Activated CD8-positive, alpha-beta T cell treated with anti-CD3 and anti-CD28 coated beads for 36 hours (primary cell): ENCODE results near the gene SRRM3. TPM values are rescaled to one million over a fixed set of nuclear protein-coding genes. Genes with fewer than 3 reads are reported as not detected.

Source experiments
- ATAC-seq: fragments of 200-7000 bp; cut with Tn5 transposase; one replicate; pipeline ENCODE4 v1.10.0; 2021; ENCODE audit warnings: mild to moderate bottlenecking, moderate library complexity
- CTCF ChIA-PET: fragments of 350-600 bp; sonication (Branson Sonifier 250); formaldehyde crosslinking; loops from one replicate; lab custom pipeline; 2021; ENCODE audit warnings: antibody characterized with exemption; lab: Charles Lee
- POLR2A ChIA-PET: fragments of 350-600 bp; sonication (Branson Sonifier 250); formaldehyde crosslinking; loops from one replicate; lab custom pipeline; 2021; ENCODE audit warnings: antibody characterized with exemption; lab: Charles Lee
- DNase-seq: peaks from one replicate; pipeline ENCODE4 v3.0.0-alpha.2; 2020
- H3K27ac Mint-ChIP-seq: one replicate; pipeline ENCODE4 v1.8.0; 2021; ENCODE audit warnings: mild to moderate bottlenecking, mixed read lengths
- H3K27me3 Mint-ChIP-seq: one replicate; pipeline ENCODE4 v1.8.0; 2021; ENCODE audit warnings: mixed read lengths
- H3K36me3 Mint-ChIP-seq: one replicate; pipeline ENCODE4 v1.8.0; 2021; ENCODE audit warnings: low read depth, mixed read lengths
- H3K4me1 Mint-ChIP-seq: one replicate; pipeline ENCODE4 v1.8.0; 2021; ENCODE audit warnings: low read depth, mixed read lengths
- H3K4me3 Mint-ChIP-seq: one replicate; pipeline ENCODE4 v1.8.0; 2021; ENCODE audit warnings: mild to moderate bottlenecking, moderate library complexity, mixed read lengths
- H3K9me3 Mint-ChIP-seq: one replicate; pipeline ENCODE4 v1.8.0; 2021; ENCODE audit warnings: mixed read lengths
- intact Hi-C: fragments of 100-400 bp; cut with micrococcal nuclease; formaldehyde crosslinking; loops from one replicate; pipeline ENCODE4 v1.10.0; 2022
- total RNA-seq, 2 experiments: library from RNA; stranded (reverse); gene quantifications; one replicate each; pipeline ENCODE4 v1.2.3, GENCODE V29; 2021
- TF ChIP-seq, protein P1 (sequence below): fragments of 200-600 bp; IDR thresholded peaks from one replicate; pipeline ENCODE4 v1.8.0; 2022; ENCODE audit warnings: antibody characterized with exemption, mild to moderate bottlenecking

SRRM3 gene
- total RNA-seq, 2 experiments from 2014 or later: not detected

DNA sequence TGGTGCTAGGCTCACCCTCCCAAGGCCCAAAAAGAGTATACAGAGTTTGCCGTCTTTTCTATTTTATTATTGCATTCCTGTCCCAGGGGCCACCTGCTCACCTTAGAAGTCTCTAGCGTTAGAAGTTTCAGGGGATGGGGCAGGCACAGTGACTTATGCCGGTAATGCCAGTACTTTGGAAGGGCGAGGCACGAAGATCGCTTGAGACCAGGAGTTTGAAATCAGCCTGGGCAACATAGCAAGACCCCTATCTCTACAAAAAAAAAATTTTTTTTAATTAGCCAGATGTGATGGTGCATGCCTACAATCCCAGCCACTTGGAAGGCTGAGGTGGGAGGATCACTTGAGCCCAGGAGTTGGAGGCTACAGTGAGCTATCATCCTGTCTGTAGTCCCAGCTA lies 70.4 kb downstream of the SRRM3 start:
- ATAC-seq: no peak
- ChIA-PET CTCF (interaction anchor here (1.0 to 1.7 kb wide), 4 partner anchors 9 to 93 kb away, joined by 3 to 4 read pairs (median 4); no protein-coding TSS in a partner anchor), POLR2A (no interaction called here)
- Mint-ChIP-seq H3K27me3 (peaks cover 23% of the 10 kb centered on the region), H3K27ac (no peak overlapping the region), H3K4me3 (no peak overlapping the region), H3K4me1 (peaks cover 18% of the 10 kb centered on the region), H3K9me3 (no peaks in the 10 kb centered on the region), H3K36me3 (no peaks in the 10 kb centered on the region)
- DNase-seq: no peak
- intact Hi-C loops: no loop called here
- TF ChIP-seq, protein P1, sequence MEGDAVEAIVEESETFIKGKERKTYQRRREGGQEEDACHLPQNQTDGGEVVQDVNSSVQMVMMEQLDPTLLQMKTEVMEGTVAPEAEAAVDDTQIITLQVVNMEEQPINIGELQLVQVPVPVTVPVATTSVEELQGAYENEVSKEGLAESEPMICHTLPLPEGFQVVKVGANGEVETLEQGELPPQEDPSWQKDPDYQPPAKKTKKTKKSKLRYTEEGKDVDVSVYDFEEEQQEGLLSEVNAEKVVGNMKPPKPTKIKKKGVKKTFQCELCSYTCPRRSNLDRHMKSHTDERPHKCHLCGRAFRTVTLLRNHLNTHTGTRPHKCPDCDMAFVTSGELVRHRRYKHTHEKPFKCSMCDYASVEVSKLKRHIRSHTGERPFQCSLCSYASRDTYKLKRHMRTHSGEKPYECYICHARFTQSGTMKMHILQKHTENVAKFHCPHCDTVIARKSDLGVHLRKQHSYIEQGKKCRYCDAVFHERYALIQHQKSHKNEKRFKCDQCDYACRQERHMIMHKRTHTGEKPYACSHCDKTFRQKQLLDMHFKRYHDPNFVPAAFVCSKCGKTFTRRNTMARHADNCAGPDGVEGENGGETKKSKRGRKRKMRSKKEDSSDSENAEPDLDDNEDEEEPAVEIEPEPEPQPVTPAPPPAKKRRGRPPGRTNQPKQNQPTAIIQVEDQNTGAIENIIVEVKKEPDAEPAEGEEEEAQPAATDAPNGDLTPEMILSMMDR: no peak

DNA sequence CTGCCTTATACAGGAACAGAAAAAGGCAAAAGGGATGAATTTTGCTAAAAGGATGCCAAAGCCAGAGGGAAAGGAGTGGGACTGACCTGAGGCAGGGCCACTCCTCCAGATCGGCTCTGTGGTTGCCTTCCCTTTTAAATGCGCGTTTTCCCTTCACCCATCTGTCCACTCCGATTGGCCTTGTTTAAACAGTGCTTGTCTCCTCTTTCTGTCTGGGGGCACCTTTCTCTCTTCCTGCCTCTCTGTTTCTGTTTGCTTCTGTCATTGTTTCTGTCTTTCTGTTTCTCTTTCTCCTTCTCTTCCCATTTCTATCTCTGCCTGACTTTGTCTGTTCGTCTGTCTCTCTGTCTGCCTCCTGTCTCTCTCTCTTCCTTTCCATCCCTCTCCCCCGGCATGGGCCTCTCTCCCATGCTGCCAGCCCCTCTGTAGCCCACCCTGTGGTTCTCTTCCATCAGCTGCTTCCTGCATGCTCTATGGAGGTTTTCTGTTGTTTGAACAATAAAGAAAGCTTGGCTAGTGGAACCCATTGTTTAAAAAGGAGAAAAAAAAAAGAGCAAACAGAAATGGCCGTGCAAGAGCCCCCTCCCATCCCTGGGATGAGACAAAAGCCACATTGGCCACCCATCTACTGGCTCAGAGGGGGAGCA lies 71.3 kb downstream of the SRRM3 start:
- H3K27ac Mint-ChIP-seq: peak overlapping the region; percentile 7
- peak; percentile 47 for ATAC-seq
- peaks cover 24% of the 10 kb centered on the region for H3K27me3 Mint-ChIP-seq
- no peaks in the 10 kb centered on the region for H3K36me3 Mint-ChIP-seq
- ChIA-PET CTCF (interaction anchor here (0.6 to 1.7 kb wide), 6 partner anchors 8 to 94 kb away, joined by 3 to 7 read pairs (median 4); no protein-coding TSS in a partner anchor), POLR2A (interaction anchor here (1.5 to 1.7 kb wide), 2 partner anchors 12 to 13 kb away, joined by 3 to 4 read pairs; no protein-coding TSS in a partner anchor)
- no peak for DNase-seq
- intact Hi-C loops: no loop called here
- no peaks in the 10 kb centered on the region for H3K9me3 Mint-ChIP-seq
- H3K4me1 Mint-ChIP-seq: peaks cover 16% of the 10 kb centered on the region
- TF ChIP-seq, protein P1: no peak
- peak overlapping the region; percentile 40 for H3K4me3 Mint-ChIP-seq

DNA sequence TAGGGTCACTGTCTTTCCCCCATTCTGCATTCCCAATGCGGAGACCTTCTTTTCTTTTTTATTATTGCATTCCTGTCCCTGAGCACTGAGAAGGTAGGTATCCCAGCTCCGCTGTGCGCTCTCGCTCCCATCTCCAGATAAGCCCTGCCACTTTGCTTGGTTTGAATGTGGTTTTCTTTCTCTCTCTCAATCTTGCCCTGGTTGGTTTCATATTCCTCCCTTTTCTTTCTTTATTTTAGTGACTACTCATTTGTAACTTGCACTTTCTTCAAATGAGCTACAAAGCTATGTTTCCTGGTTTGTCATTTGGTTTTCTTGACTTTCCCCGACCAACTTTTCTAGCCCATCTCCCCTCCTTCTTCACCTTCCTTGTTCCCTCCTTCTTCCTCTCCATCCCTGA lies 71.8 kb downstream of the SRRM3 start:
- DNase-seq (no peak), ATAC-seq (peak; percentile 35)
- Mint-ChIP-seq H3K36me3 (no peaks in the 10 kb centered on the region), H3K27ac (no peak overlapping the region), H3K9me3 (no peaks in the 10 kb centered on the region), H3K27me3 (peaks cover 21% of the 10 kb centered on the region), H3K4me1 (peaks cover 14% of the 10 kb centered on the region), H3K4me3 (no peak overlapping the region)
- ChIA-PET POLR2A (interaction anchor here (0.9 to 1.7 kb wide), 3 partner anchors 12 to 54 kb away, joined by 3 to 4 read pairs (median 3); no protein-coding TSS in a partner anchor), CTCF (interaction anchor here (0.6 to 1.7 kb wide), 4 partner anchors 9 to 95 kb away, joined by 3 to 7 read pairs (median 4); no protein-coding TSS in a partner anchor)
- intact Hi-C loops: no loop called here
- TF ChIP-seq, protein P1: no peak

DNA sequence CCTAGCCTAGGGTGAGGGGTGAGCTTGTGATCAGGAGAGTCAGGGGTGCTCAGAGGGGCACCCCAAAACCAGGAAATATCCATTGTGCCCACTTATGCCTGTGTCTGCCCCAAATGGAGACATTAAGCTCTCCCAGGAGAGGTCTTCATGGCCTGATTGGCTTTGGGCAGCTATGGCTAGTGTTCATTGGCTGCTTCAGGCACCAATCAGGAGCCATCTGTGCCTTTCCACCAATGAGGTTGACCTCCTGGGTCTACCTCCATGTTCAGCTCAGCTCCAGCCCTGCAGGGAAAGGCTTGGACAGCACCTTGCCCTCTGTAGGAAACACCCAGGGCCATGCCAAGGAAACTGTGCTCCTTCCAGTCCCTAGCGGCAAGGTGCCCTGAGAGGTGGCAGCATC lies 76.8 kb downstream of the SRRM3 start:
- Mint-ChIP-seq H3K4me3 (no peak overlapping the region), H3K36me3 (no peaks in the 10 kb centered on the region), H3K27me3 (peaks cover 32% of the 10 kb centered on the region), H3K4me1 (peaks cover 14% of the 10 kb centered on the region), H3K9me3 (no peaks in the 10 kb centered on the region), H3K27ac (no peak overlapping the region)
- ATAC-seq (no peak), DNase-seq (no peak)
- POLR2A ChIA-PET: interaction anchor here (0.5 to 1.4 kb wide), 6 partner anchors 10 to 1282 kb away, joined by 3 to 5 read pairs (median 4); partner anchors contain the start of genes MDH2 and STYXL1
- TF ChIP-seq, protein P1: no peak
- CTCF ChIA-PET: interaction anchor here (1.4 to 2.1 kb wide), 3 partner anchors 13 to 100 kb away, joined by 3 to 14 read pairs (median 5); no protein-coding TSS in a partner anchor
- intact Hi-C loops: no loop called here

DNA sequence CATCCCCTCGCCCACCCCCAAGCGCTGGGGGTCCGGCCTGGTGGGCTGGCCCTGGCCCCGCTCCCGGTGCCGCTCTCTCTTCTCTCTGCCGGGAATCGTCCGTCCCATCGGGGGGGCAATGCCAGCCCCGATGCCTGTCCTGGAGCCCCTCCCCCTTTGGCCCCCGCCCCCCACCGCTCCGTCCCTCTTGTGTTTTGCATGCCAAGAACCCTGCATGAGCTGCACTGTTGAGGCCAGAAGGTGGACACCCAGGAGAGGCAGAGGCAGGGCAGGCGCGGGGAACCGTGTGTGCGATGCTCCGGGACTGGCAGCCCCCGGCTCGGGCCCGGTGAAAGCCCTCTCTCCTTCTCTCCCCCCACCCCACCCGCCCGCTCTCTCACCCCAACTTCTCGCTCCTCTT lies 78.7 kb downstream of the SRRM3 start:
- intact Hi-C loops: no loop called here
- Mint-ChIP-seq H3K4me1 (peaks cover 10% of the 10 kb centered on the region), H3K27me3 (peaks cover 39% of the 10 kb centered on the region), H3K27ac (no peak overlapping the region), H3K36me3 (no peaks in the 10 kb centered on the region), H3K4me3 (no peak overlapping the region), H3K9me3 (no peaks in the 10 kb centered on the region)
- TF ChIP-seq, protein P1: no peak
- no peak for DNase-seq
- POLR2A ChIA-PET: no interaction called here
- ATAC-seq: no peak
- CTCF ChIA-PET: no interaction called here
